GM12801 (cell line): ENCODE measurements around the gene HAUS3.

Source experiments
- TF ChIP-seq, protein P1 (sequence below): IDR thresholded peaks from one replicate; pipeline ENCODE4 v1.5.1; 2011; ENCODE audit warnings: control low read depth; ENCODE audit not compliant: insufficient read length; ENCODE audit errors: extremely low read depth

The HAUS3 gene

DNA sequence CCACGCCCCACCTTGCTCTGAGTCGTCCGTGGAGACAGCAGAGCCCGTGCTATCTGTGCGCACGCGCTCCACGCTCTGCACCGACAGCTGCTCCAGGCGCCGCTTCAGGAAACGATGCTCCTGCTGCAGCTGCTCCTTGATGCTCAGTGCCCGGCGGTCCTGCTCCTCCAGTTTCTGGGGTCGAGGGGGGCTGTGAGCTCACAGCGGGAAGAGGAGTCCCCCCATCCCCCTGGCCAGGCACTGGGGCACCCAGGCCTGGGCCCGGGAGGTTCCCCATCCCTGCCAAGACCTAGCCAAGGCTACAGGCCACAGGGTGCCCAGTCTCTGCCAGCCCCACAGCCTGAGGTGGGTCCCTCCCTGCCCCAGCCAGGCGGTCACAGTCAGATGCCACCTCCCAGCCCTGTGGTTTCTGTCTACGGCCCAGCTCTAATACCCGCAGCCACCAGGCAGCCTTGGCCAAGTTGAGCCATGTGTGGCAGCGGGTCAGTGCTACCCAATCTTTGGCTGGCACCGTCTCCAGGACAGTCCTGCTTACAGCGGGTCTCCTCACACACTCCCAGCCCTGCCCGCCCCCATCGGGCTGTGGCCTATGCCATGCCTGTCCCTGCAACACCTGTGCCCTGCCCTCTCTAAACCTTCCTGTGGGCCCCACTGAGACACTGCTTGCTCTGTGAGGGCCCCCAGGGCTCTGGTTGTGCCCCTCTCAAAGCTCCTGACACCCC, 9.3 kb upstream of the HAUS3 start:
- TF ChIP-seq, protein P1, sequence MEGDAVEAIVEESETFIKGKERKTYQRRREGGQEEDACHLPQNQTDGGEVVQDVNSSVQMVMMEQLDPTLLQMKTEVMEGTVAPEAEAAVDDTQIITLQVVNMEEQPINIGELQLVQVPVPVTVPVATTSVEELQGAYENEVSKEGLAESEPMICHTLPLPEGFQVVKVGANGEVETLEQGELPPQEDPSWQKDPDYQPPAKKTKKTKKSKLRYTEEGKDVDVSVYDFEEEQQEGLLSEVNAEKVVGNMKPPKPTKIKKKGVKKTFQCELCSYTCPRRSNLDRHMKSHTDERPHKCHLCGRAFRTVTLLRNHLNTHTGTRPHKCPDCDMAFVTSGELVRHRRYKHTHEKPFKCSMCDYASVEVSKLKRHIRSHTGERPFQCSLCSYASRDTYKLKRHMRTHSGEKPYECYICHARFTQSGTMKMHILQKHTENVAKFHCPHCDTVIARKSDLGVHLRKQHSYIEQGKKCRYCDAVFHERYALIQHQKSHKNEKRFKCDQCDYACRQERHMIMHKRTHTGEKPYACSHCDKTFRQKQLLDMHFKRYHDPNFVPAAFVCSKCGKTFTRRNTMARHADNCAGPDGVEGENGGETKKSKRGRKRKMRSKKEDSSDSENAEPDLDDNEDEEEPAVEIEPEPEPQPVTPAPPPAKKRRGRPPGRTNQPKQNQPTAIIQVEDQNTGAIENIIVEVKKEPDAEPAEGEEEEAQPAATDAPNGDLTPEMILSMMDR = no peak

DNA sequence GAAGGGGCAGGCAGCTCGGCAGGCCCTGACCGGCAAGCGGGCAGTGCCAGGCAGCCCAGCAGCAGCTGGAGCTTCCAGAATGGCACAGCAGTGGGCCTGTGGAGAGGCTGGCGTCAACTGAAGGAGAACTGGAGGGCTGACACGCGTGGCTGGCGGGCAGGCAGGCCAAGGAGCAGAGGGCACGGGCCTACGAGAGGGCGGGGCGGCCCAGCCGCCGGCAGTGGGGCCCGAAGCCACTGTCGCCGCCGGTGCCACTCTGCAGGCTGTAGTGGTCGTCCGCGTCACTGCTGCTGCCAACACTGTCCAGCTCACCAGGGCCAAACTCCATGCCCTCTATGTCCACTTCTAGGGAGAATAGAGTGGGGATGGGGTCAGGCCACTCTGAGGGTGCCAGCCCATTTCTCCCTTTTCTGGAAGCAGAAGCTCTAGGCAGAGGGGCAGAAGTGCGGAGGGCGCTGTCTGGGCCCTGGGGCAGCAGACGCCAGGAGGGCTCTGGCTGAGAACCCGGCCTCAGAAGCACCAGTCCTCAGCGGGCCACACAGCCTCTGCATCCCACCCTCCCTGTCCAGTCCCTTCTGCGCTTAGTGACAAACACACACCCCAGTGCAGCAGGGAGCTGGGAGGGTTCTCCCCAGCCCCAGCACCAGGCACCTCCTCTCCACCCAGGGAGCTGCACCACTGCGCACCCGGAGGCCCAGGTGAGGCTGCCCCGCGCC, 8.6 kb upstream of the HAUS3 start:
- TF ChIP-seq, protein P1 = no peak

DNA sequence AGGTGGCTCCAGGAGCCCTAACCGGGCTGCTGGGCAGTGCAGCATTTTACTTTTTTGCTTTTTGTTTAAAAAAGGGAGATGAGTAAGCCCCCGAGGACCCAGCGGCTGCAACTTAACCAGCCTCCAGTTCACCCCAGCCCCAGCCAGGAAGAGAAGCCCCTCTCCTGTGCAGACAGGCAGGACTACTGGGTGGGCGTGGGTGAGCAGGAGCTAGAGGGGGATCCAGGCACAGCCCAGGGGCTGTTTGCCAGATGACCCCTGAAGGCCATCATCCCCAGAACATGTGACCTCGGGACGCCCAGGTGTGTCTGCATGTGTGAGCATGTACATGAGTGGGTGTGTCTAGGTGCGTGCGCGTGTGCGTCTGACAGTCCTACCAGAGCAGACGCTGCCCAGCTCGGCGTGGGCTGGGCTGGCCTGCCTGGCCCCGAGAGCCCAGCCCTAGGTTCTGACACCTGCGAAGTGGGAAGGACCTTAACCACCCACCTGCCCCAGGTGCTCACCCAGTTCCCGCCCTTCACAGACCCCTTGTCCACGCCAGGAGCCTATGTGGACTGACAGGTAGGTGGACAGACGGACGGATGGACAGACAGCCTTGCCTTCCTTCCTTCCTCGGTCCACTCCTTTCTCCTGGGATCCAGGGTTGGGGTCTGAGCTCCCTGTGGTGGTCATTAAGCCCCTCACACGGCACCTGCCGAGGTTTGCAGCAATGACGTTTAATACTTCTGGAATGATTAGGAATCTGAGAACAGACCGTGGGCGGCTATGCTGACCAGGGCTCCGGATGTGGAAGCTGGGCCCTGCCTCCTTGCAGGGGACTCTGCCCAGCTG, 7.8 kb upstream of the HAUS3 start:
- TF ChIP-seq, protein P1 = no peak

DNA sequence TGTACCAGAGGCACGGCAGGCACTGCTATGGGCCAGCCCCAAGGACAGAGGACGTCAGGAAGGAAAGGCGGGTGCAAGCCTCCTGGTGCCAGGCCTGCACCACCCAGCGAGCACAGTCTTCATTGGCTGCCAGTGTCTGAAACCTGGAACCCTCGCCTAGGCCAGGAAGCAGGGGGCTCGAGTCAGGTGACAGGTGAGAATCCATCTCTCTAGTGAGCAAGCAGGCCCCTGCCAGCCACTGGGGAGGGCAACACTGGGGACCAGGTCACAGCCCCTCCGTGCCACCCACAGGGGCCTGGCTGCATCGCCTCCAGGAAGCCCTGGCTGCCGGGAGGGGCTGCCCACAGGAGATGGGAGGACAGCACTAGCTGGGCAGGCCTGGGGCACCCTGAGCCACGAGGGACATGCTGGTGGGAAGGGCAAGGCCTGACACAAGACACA, 6.9 kb upstream of the HAUS3 start:
- TF ChIP-seq, protein P1 = no peak

DNA sequence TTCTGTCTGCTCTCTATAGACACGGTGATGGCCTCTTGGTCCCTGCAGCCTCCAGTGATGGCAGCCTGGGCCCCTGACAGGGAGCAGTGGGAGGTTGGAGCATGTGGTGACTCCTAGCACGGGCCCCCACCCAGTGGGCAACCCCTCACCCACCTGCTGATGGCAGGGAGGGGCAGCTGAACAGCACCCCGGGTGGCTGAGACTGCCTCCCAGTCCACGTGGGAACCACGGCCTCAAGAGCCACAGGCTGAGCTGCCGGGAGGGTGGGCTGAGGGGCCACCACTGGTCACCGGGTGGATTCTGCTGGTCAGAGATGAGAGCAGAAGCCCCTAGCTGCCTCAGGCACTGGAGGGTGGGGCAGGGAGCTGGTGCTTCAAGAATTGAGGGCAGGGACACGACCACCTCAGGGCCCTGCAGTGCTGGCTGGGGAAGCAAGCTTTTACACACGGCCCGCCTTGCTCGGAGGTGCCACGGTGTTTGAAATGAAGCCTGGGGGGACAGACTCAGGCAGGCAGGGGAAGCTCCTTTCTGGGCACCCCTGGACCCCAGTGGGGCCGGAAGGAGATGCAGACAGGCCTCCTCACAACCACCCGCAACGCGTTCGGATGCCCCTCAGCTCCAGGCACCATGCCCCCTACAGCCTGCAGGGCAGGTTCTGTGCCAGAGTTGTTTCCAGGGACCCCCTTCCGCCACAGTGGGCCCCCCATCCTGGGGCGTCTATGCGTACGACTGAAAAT, 6.3 kb upstream of the HAUS3 start:
- TF ChIP-seq, protein P1 = no peak

DNA sequence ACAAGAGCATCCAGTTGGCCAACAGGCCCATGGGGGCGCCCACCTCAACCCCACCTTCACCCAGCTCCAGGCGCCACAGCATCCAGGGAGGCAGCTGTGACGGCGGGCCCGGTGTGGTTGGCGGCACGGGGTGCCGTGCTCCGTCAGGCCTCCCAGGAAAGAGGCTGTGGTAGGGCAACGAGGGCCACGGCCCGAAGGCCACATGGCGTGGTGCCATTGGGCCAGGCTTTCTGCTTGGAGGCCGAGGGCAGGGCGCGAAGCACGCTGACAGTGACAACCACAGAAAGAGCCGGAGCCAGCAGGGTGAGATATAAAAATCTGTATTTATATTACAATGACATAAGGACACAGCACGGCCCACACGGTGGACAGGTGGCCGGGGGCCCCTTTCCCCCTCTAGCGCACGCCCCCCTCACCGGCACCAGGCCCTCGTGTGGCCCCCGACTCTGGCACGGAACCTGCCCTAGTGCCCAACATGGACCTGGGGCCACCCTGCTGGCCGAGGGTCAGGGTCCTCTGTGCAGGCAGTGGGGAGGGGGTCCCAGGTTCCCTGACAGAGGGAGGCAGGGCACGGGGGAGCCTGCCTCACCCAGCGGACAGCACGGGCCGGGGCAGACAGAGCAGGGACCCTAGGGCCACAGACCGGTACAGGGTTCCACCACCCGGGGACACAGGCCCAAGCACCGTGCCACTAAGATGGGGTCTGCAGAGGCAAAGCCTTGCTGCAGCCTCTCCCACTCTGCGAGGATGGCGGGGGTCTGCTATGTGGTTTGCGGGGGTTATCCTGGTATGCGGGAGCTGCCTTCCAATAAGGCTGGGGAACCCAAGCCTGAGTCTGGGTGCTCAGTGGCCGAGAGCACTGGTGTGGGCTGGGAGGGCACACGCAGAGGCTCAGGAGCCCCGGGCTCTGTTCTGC, 5.5 kb upstream of the HAUS3 start:
- TF ChIP-seq, protein P1 = no peak
